SU-DHL-6 (cell line): ENCODE data around the gene OPN1LW.

ENCODE experiments used
- H2AFZ ChIP-seq: fragments of 200-600 bp; sonication (generic); 2 replicates; pipeline ENCODE4 v1.6.1; 2014; ENCODE audit warnings: low read depth, mild to moderate bottlenecking, moderate library complexity, mixed read lengths, antibody characterized with exemption, low read length; ENCODE audit not compliant: severe bottlenecking
- H3F3A ChIP-seq: fragments of 200-600 bp; shearing (Covaris generic); 2 replicates; pipeline ENCODE4 v1.6.0; 2016; ENCODE audit warnings: antibody characterized with exemption, mild to moderate bottlenecking; ENCODE audit not compliant: insufficient read depth
- H3K27ac ChIP-seq: fragments of 200-600 bp; sonication (generic); 2 replicates; pipeline ENCODE4 v1.5.1; 2016; ENCODE audit warnings: low read depth, mild to moderate bottlenecking, low read length, moderate library complexity, mixed read lengths
- H3K27me3 ChIP-seq: fragments of 200-600 bp; sonication (generic), shearing (Covaris generic); 2 replicates; pipeline ENCODE4 v1.6.0; 2014; ENCODE audit warnings: mild to moderate bottlenecking, low read length
- H3K36me3 ChIP-seq: fragments of 200-600 bp; sonication (generic); 2 replicates; pipeline ENCODE4 v1.6.1; 2014; ENCODE audit warnings: mild to moderate bottlenecking, low read length, mixed read lengths
- H3K4me2 ChIP-seq: fragments of 300-600, 200-600 bp; shearing (Covaris generic), sonication (generic); 2 replicates; pipeline ENCODE4 v1.6.0; 2014; ENCODE audit warnings: low read length, low read depth, mild to moderate bottlenecking; ENCODE audit not compliant: poor library complexity, severe bottlenecking
- H3K4me3 ChIP-seq: fragments of 200-600 bp; sonication (generic); 2 replicates; pipeline ENCODE4 v1.5.1; 2014; ENCODE audit warnings: antibody characterized with exemption, low read length, mild to moderate bottlenecking, mixed read lengths; ENCODE audit not compliant: insufficient read depth, poor library complexity, severe bottlenecking
- H3K79me2 ChIP-seq: fragments of 200-600 bp; sonication (generic); 2 replicates; pipeline ENCODE4 v1.6.1; 2014; ENCODE audit warnings: mild to moderate bottlenecking, low read length, moderate library complexity; ENCODE audit not compliant: insufficient read depth
- H3K9ac ChIP-seq: fragments of 200-600 bp; sonication (generic); 2 replicates; pipeline ENCODE4 v1.7.0; 2014; ENCODE audit warnings: mild to moderate bottlenecking, low read length
- H3K9me2 ChIP-seq: fragments of 200-600 bp; sonication (generic); replicated peaks from 2 replicates; pipeline ENCODE4 v1.6.1; 2014; ENCODE audit warnings: low read length; ENCODE audit not compliant: insufficient read depth
- H3K9me3 ChIP-seq: fragments of 200-600 bp; sonication (generic); 2 replicates; pipeline ENCODE4 v1.6.1; 2014; ENCODE audit warnings: low read length, mixed read lengths; ENCODE audit not compliant: insufficient read depth
- H4K20me1 ChIP-seq: fragments of 200-600 bp; sonication (generic); 2 replicates; pipeline ENCODE4 v1.6.1; 2014; ENCODE audit warnings: low read depth, mild to moderate bottlenecking, antibody characterized with exemption, low read length, moderate library complexity, mixed read lengths
- EZH2phosphoT487 ChIP-seq: fragments of 200-600 bp; sonication (generic), shearing (Covaris generic); conservative IDR thresholded peaks from 2 replicates; pipeline ENCODE4 v1.6.1; 2018; ENCODE audit warnings: mild to moderate bottlenecking, antibody characterized with exemption, low read length, moderate library complexity, mixed read lengths
- TF ChIP-seq, protein P1 (sequence below): fragments of 200-600 bp; sonication (generic); IDR thresholded peaks from one replicate; pipeline ENCODE4 v1.5.1; 2017; ENCODE audit warnings: antibody characterized with exemption, mild to moderate bottlenecking, low read length, moderate library complexity; ENCODE audit not compliant: insufficient read depth, poor library complexity, severe bottlenecking

OPN1LW gene

DNA sequence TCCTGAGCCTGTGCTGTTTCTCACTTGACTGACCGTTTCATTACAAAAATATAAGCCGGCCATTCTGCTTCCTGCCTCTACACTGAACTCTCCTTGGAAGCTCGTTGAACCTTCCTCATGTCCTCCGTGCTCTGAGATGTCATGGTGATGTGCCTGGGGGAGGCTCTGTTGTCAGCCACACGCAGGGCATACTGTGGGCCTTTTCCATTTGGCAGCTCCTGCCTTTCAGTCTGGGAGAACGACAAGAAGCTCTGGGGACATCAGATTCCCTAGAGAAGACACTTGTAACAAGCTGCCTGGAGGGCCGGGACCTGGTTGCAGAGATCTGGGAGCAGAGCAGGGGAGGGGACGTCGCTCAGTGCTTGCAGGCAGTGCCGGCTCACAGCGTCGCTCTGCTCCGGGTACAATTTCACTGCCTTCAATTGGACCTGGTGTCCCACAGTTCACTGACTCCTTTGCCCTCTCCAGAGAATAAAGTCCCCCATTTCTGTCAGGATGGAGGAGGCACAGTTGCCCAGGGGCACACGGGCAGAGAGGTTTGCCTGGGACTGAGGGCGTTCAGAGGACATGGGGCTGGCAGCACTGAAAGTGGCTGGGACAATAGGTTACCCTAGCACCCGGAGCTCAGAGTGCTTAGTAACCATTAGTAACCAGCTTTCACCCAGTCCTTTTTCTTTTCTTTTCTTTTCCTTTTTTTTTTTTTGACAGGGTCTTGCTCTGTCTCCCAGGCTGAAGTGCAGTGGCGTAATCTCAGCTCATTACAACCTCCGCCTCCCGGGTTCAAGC, 27.4 kb upstream of the OPN1LW start:
- Histone ChIP-seq H3K9ac (no peak overlapping the region), H3K27ac (no peak overlapping the region), H3K9me3 (no peaks in the 10 kb centered on the region), H3K4me3 (no peak overlapping the region), H3K27me3 (no peaks in the 10 kb centered on the region), H3K36me3 (no peaks in the 10 kb centered on the region), H3K9me2 (no peaks in the 10 kb centered on the region), H3K79me2 (no peaks in the 10 kb centered on the region), H3F3A (no peaks in the 10 kb centered on the region), H2AFZ (no peak overlapping the region), H3K4me2 (no peak overlapping the region), H4K20me1 (no peaks in the 10 kb centered on the region)
- TF ChIP-seq EZH2phosphoT487 = no peak
- TF ChIP-seq, protein P1, sequence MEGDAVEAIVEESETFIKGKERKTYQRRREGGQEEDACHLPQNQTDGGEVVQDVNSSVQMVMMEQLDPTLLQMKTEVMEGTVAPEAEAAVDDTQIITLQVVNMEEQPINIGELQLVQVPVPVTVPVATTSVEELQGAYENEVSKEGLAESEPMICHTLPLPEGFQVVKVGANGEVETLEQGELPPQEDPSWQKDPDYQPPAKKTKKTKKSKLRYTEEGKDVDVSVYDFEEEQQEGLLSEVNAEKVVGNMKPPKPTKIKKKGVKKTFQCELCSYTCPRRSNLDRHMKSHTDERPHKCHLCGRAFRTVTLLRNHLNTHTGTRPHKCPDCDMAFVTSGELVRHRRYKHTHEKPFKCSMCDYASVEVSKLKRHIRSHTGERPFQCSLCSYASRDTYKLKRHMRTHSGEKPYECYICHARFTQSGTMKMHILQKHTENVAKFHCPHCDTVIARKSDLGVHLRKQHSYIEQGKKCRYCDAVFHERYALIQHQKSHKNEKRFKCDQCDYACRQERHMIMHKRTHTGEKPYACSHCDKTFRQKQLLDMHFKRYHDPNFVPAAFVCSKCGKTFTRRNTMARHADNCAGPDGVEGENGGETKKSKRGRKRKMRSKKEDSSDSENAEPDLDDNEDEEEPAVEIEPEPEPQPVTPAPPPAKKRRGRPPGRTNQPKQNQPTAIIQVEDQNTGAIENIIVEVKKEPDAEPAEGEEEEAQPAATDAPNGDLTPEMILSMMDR = no peak

DNA sequence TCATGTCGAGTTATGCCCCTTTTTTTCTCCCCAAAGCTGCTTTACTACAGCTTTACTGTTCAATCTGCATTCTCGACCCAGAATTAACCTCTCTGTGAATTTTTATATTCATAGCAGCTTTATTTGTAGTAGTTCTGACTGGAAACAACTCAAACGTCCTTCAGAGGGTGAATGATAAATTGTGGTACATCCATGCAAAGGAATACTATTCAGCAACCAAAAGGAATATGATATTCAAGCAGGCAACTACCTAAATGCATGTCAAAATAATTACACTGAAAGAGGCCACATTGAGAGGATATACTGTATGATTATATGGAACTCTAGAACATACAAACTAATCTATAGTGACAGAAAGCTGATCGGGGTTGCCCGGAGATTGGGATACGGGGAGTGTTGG, 26.5 kb upstream of the OPN1LW start:
- Histone ChIP-seq H3K4me3 (no peak overlapping the region), H3F3A (no peaks in the 10 kb centered on the region), H4K20me1 (no peaks in the 10 kb centered on the region), H3K79me2 (no peaks in the 10 kb centered on the region), H3K9me2 (no peaks in the 10 kb centered on the region), H3K9me3 (no peaks in the 10 kb centered on the region), H3K36me3 (no peaks in the 10 kb centered on the region), H3K9ac (no peak overlapping the region), H3K27ac (no peak overlapping the region), H3K27me3 (no peaks in the 10 kb centered on the region), H2AFZ (no peak overlapping the region), H3K4me2 (no peak overlapping the region)
- no peak for TF ChIP-seq EZH2phosphoT487
- TF ChIP-seq, protein P1 = no peak

DNA sequence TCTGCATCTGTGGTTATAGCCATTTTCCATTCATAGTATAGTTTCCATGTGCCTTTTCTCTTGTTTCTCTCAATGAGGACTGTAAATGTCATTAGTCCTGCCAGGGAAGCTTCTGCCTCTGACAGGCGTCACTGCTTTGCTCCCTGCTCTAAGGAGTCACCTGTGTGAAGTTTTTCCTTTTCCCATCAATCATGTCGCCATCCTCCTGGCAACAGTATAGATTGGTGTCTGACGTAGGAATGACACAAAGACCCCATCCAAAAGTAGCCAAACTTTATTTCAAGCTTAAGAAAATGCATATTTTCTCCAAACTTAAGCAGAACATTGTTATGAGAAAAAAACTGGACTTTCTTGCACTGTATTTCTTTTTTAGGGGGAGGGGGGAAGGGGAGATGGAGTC, 23.5 kb upstream of the OPN1LW start:
- Histone ChIP-seq H3K36me3 (no peaks in the 10 kb centered on the region), H3K9me2 (no peaks in the 10 kb centered on the region), H3K9ac (no peak overlapping the region), H3K27ac (no peak overlapping the region), H3K4me3 (no peak overlapping the region), H3K27me3 (no peaks in the 10 kb centered on the region), H4K20me1 (no peaks in the 10 kb centered on the region), H3K4me2 (no peak overlapping the region), H3F3A (no peaks in the 10 kb centered on the region), H3K79me2 (no peaks in the 10 kb centered on the region), H3K9me3 (no peaks in the 10 kb centered on the region), H2AFZ (no peak overlapping the region)
- TF ChIP-seq, protein P1 = no peak
- no peak for TF ChIP-seq EZH2phosphoT487
